Measurements from ENCODE around the gene PAK6. TPM values are rescaled to one million over a fixed set of nuclear protein-coding genes. Genes with fewer than 3 reads are reported as not detected.
A peak's percentile ranks its signal among the peaks of the same experiment; 100 is the strongest.

Gene PAK6
- polyA plus RNA-seq, 1 donor = 0.76 TPM

GRCh38 chr15:40293905-40294895 is 55.3 kb downstream of the PAK6 start:
- no peak for DNase-seq

- DNase-seq = no peak
Observed at GRCh38 chr15:40295297-40295696, 56.4 kb downstream of the PAK6 start.

GRCh38 chr15:40295877-40296560 is 57.2 kb downstream of the PAK6 start:
- no peak for DNase-seq

GRCh38 chr15:40296561-40297230 is 57.8 kb downstream of the PAK6 start:
- DNase-seq = no peak

GRCh38 chr15:40297356-40297755 is 58.5 kb downstream of the PAK6 start:
- no peak for DNase-seq

- no peak for DNase-seq
Observed at GRCh38 chr15:40298216-40298935, 59.5 kb downstream of the PAK6 start.

- DNase-seq = no peak
Observed at GRCh38 chr15:40300367-40300766, 61.5 kb downstream of the PAK6 start.

- DNase-seq = no peak
Observed at GRCh38 chr15:40300771-40301170, 61.9 kb downstream of the PAK6 start.

GRCh38 chr15:40301467-40302179 is 62.8 kb downstream of the PAK6 start:
- DNase-seq = no peak

- DNase-seq = no peak
Observed at GRCh38 chr15:40302288-40302886, 63.5 kb downstream of the PAK6 start.

GRCh38 chr15:40302981-40303380 is 64.1 kb downstream of the PAK6 start:
- no peak for DNase-seq

- no peak for DNase-seq
Observed at GRCh38 chr15:40303576-40303975, 64.7 kb downstream of the PAK6 start.

- DNase-seq = no peak
Observed at GRCh38 chr15:40305281-40305680, 66.4 kb downstream of the PAK6 start.

- no peak for DNase-seq
Observed at GRCh38 chr15:40306371-40306770, 67.5 kb downstream of the PAK6 start.

- no peak for DNase-seq
Observed at GRCh38 chr15:40306908-40307307, 68.0 kb downstream of the PAK6 start.

- DNase-seq = no peak
Observed at GRCh38 chr15:40307421-40308211, 68.8 kb downstream of the PAK6 start, which contains the start of gene PLCB2. TSS of gene PLCB2 (minus strand) at chr15:40307935. CDS start at chr15:40307672, 263 bp downstream.

GRCh38 chr15:40309344-40309862 is 70.5 kb downstream of the PAK6 start:
- no peak for DNase-seq

- peak; percentile 30 for DNase-seq
Observed at GRCh38 chr15:40310001-40310959, 71.4 kb downstream of the PAK6 start.

- DNase-seq = no peak
Observed at GRCh38 chr15:40310993-40311392, 72.1 kb downstream of the PAK6 start.
